KOPT-K1 (cell line): ENCODE results near the gene CDRT4.

Experiments used
- H3K27ac ChIP-seq: fragments of 200-600 bp; sonication (generic); 2 replicates; pipeline ENCODE4 v1.5.1; 2016; ENCODE audit warnings: antibody characterized with exemption, mild to moderate bottlenecking, low read depth, low read length; ENCODE audit not compliant: poor library complexity, severe bottlenecking
- H3K36me3 ChIP-seq: fragments of 200-600 bp; sonication (generic); 2 replicates; pipeline ENCODE4 v1.5.1; 2017; ENCODE audit warnings: antibody characterized with exemption, mild to moderate bottlenecking, low read length, moderate library complexity; ENCODE audit not compliant: insufficient read depth
- H3K9me3 ChIP-seq: fragments of 200-600 bp; sonication (generic); 2 replicates; pipeline ENCODE4 v1.5.1; 2017; ENCODE audit warnings: antibody characterized with exemption, low read length, mild to moderate bottlenecking; ENCODE audit not compliant: insufficient read depth, poor library complexity, severe bottlenecking

The CDRT4 gene

DNA sequence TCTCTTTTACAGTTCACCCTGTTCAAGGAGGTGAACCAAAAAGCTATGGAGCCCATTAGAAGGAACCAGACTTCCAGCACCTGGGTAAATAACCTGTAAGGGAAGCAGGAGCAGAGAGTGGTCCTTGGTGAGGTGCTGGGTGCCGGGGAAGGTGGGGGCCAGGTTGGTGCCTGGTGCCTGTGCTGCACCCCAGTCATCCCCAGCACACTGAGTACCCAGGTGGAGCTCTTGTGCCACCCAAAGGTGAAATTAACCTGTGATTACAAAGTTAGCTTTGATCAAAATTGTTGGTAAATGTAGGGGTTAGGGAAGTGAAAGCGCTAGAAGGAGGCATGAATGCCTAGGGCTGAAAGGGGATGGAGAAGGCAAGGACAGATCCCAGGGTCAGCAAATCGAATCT is 58.6 kb downstream of the CDRT4 start:
- no peaks in the 10 kb centered on the region for H3K9me3 ChIP-seq
- H3K36me3 ChIP-seq = no peaks in the 10 kb centered on the region
- H3K27ac ChIP-seq = no peak overlapping the region

DNA sequence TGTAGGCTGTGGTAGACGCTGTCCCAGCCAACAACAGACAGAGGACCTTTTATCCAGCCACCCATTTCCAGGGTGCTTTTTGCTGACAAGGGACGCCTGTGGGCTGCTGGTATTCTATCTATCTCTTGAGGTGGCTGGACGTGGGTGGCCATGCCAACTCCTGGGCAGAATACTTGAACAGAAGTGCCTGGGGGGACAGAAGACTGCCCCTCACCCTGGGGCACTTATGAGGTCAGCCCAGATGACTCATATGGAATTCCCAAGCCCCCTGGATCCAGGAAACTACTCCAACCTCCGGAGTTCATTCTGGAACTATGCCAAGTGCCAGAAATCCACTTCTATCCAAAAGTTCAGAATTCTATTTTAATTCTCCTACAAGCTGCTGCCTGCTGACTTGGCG is 61.3 kb downstream of the CDRT4 start:
- Histone ChIP-seq H3K9me3 (no peaks in the 10 kb centered on the region), H3K36me3 (no peaks in the 10 kb centered on the region)

DNA sequence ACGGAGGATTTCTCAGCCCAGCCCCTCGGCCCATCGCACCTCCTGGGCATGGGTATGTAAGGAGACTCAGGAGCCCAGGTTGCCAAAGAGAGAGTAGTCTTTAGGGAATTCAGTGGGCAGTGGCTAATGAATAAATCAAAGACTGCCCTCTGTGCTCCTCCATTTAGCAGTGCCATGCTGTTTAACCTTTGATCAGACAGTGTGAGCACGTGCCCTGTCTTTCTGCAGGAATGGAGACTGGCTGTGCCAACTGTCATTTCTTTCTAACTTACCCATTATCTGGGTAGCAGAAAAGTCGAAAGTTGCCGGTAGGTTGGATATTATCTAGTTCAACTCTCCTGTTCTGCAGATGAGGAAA is 62.4 kb downstream of the CDRT4 start:
- Histone ChIP-seq H3K27ac (no peak overlapping the region), H3K9me3 (no peaks in the 10 kb centered on the region), H3K36me3 (no peaks in the 10 kb centered on the region)

More for the DNA sequence above, 61.3 kb downstream of the CDRT4 start:
- no peak overlapping the region for H3K27ac ChIP-seq

DNA sequence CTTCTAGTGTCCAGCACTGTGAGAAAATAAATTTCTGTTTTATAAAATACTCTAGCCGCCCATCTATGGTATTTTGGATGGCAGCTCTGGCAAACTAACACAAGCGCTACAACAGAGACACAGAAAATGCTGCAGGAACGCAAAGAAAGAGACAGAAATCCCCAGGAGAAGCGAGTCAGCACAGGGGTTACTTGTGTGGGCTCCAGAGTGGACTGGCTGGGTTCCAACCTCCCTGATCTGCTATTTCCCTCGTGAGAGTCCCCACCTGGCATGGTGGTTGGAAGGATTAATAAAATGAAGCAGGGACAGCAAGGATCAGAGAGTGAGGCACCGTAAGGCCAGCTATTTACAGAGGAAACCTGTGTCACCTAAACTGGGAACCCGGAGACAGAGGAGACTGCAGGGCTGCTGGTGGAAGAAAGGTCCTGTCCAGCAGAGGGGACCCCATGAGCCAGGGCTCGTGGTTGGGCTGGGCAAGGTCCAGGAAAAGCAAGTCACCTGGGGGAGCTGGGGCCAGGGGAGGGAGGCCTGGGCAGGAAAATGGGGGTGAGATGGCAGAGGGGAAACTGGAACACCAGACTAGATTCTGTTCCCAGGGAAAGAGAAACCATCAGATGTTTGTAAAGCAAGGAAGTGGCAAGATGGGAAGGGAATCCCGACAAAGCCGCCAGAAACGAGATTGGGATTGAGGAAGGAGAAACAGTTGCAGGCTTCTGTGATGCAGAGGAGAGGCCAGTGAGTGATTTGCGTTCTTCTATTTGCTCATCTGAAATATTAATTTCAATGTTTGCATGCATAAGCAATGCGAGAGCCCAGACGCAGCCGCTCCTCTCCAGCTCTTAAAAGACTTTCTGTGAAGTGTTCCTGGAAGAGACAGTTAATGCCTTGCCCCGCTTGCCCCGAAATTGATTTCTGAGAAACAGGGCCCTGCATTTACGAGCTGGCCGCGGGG is 63.0 kb downstream of the CDRT4 start:
- no peaks in the 10 kb centered on the region for H3K9me3 ChIP-seq
- no peaks in the 10 kb centered on the region for H3K36me3 ChIP-seq
- no peak overlapping the region for H3K27ac ChIP-seq

DNA sequence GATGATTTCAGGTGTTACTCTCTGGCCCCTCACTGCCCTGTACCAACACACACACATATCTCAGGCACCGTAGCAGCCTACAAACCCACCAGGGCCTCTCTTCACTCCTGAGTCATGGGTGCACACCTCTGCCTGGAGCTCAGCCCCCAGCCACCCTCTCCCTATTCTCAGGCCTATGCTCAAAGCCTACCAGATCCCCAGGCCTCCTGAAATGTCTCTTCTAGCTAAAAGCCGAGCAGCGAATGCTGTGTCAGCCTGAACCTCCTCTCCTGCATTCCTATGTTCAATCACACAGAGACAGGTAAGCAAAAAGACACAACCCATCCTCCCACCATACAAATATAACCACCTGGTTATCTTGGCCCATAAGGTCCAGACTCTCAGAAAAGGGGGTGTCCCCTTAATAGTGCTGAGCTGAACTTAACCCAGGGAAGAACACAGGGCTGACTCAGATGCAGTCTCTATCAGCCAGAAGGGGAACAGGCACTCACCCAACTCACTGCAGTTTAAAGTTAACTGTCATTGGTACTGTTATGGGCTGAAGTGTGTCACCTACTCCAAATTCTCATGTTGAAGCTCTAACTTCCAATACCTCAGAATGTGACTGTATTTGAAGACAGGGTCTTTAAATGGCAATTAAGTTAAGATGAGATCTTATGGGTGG is 64.0 kb downstream of the CDRT4 start:
- Histone ChIP-seq H3K36me3 (no peaks in the 10 kb centered on the region), H3K9me3 (no peaks in the 10 kb centered on the region), H3K27ac (no peak overlapping the region)

DNA sequence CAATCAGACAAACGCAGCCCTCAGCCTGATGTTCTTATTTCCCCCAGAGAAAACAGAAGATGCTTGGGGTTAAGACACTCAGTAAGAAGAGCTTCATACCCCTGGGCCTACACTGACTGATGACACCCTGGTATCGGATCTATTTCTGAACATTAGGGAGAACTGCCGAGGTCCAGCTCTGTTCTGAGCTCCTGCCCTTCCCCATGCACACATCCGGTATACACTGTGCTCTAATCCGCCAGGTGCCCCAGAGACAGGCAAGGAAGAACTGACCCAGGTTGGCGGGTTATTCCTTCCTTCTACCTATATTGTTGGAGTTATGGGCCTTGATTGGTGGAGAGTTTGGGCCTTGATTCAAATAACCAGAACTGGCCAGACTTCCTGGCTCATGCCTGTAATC is 68.0 kb downstream of the CDRT4 start:
- no peaks in the 10 kb centered on the region for H3K9me3 ChIP-seq
- H3K36me3 ChIP-seq = no peaks in the 10 kb centered on the region
- H3K27ac ChIP-seq = no peak overlapping the region

DNA sequence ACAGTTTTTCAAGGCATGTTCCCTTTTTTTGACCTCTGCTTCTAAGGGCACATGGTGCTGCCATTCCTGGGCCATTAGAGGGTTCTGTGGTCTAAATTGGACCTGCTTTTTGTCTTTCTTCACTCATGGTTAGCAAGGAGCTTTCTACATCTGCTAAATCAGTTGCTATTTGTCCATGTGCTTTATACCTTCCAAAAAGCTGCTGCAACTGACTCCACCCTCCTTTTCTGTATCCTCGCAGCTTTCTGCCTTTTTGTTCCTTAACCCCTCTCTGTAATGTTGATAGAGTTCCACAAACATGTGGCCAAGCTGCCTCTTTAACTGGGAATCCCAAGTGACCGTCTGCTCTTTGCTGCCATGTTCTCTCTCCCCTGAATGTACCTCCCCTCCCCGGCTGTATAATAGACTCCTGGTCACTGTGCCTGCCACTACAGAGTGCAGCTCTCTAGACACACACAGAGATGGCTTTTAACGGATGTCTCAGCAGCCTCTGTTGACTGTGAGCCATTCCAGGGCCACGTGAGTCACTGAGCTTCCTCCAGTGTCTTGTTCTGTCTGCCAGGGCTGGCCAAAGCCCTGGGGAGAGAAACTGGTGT is 68.6 kb downstream of the CDRT4 start:
- H3K27ac ChIP-seq = no peak overlapping the region
- no peaks in the 10 kb centered on the region for H3K9me3 ChIP-seq

DNA sequence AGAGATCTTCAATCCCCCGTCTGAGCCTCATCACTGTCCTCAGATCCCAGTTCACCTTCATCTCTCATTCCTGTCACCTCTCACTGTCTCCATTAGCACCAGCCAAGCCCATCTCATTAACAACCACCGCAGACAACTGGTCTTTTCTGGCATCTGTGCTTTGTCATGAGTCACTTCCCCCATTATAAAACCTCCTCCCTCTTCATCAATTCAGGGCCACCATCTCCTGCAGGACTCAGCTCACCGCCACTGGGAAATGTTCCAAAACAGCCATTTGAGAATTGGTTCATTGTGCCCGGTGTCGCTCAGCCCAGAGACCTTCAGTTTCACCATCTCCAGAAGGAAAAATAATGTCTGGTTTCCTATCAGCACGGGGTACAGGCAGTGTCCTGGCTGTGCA is 69.1 kb downstream of the CDRT4 start:
- Histone ChIP-seq H3K36me3 (no peaks in the 10 kb centered on the region), H3K27ac (no peak overlapping the region), H3K9me3 (no peaks in the 10 kb centered on the region)

More for the DNA sequence above, 68.6 kb downstream of the CDRT4 start:
- no peaks in the 10 kb centered on the region for H3K36me3 ChIP-seq

DNA sequence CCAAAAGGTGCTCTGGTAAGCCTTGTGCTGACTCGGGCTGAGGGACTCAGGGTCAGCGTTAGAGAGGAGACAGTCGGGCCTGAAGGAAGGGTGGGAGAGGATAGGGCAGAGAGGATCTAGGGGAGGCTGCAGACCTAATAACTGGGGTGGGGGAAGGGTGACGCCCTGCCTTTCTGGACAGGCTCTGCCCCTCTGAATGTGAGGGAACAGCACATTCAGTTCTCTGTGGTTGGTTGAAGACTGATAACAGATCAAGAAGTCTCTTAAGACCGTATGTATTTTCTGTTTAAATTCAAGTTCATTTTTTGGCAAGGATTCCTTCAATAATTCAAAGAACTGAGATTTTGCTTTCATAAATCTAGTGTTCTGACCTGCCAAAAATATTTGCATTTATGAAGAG is 69.8 kb downstream of the CDRT4 start:
- Histone ChIP-seq H3K36me3 (no peaks in the 10 kb centered on the region), H3K9me3 (no peaks in the 10 kb centered on the region), H3K27ac (no peak overlapping the region)

DNA sequence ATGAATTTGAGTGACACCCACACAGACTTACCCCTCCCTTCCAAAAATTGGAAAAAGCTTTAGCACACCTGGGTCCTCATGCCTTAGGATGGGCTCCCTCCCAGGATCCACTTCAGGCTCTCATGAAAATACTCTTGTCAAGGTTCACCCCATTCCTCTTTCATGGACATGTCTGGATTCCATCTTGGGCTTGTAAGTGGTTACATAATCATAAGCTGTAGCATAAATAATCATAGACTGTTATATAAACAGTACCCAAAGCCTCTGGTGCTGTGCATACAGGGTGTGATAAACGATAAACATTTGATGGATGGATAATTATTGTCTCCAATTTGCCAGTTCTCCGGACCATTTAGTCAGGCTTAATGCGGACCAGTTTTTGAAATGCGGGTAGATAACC is 72.3 kb downstream of the CDRT4 start:
- H3K27ac ChIP-seq = no peak overlapping the region
- peaks cover 5% of the 10 kb centered on the region for H3K9me3 ChIP-seq
- H3K36me3 ChIP-seq = no peaks in the 10 kb centered on the region

DNA sequence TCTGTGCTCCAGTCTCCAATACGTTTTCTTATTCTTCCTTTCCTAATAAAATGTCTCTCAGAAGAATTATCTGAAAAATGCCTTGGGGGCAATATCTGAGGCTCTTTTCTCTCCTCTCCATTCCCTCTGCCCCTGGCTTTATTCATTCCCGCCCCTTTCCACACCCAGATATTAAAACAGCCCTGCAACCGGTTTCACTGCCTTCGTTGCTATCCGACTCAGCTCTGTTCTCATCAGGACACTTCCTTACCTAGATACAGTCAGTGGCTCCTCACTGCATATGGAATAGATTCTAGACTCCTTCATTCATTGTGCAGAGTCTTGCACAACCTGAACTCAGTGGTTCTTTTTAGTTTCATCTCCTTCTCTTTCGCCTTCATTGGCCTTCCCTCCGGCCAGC is 74.0 kb downstream of the CDRT4 start:
- Histone ChIP-seq H3K27ac (no peak overlapping the region), H3K9me3 (peaks cover 5% of the 10 kb centered on the region), H3K36me3 (no peaks in the 10 kb centered on the region)

DNA sequence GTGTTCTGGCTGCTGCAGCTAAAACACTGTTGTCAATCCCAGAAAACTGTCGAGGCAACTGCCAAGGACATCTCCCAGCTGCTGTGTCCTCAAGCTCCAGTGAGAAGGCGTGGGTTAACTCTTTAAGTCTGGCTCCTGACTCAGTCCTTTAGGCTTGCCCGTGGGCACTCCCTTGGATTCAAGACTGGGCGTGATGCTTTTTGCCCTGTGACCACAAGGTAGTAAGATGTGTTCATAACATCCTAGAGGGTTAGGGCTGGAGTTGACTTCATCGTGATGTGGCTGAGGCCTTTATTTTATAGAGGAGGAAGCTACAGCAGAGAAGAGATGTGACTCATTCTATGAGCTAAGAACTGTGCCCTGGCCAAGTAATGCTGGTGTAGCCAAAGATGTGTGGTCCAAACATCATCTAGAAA is 75.1 kb downstream of the CDRT4 start:
- H3K9me3 ChIP-seq = peaks cover 5% of the 10 kb centered on the region
- no peak overlapping the region for H3K27ac ChIP-seq
- H3K36me3 ChIP-seq = no peaks in the 10 kb centered on the region

DNA sequence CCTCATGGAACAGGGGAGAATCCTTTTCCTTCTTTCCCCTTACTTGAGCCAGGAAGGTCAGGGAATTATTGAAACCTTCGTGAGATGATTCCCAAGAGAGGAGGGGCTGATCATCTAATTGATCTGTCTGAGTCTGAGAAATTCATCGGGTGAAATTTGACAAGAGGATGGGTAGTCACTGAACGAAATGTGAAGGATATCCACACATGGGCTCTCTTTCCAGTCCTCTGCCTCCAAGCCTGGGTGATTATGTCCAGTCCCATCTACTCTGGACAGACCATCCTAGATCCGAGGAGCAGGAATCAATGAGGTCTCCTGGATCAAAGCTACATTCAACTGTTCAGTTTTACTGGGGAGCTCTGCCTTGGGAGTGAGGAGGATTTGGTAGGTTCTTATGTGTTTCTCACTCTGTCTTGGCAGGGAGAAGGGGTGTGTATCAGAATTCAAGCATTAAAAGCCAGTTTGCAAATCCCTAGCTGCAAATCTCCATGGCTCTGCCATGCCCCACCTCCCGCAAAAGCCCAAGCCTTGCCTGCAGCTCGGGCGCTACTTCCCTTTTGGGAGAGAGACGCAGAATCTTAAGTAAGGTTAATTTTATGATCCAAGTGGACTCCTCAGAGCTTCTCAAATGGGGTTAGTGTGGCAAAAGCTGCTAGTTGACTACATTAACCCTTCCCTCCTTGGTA is 78.9 kb downstream of the CDRT4 start:
- H3K27ac ChIP-seq = no peak overlapping the region
- no peaks in the 10 kb centered on the region for H3K36me3 ChIP-seq
- peaks cover 5% of the 10 kb centered on the region for H3K9me3 ChIP-seq

DNA sequence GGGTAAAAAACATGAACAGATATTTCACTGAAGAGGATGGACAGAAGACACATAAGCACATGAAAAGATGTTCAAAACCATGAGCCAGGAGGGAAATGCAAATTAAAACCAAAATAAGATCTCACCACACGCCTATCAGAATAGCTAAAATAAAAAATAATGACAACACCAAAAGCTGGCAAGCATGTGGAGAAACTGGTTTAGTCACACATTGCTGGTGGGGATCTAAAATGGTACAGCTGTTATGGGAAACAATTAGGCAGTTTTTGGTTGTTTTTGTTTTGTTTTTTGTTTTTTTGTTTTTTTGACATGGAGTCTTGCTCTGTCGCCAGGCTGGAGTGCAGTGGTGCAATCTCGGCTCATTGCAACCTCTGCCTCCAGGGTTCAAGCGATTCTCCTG is 81.3 kb downstream of the CDRT4 start:
- peaks cover 1% of the 10 kb centered on the region for H3K9me3 ChIP-seq
- H3K27ac ChIP-seq = no peak overlapping the region
- H3K36me3 ChIP-seq = no peaks in the 10 kb centered on the region
